AG09309 (cell line): ENCODE results near the gene GUCD1.
"Not testable (repeated sequence)": the region's sequence is repeated elsewhere in the genome, so short reads cannot be mapped to it uniquely, and the experiment has no call there.

ENCODE experiments used
- DNase-seq: peaks from one replicate; pipeline ENCODE4 v3.0.0-alpha.2; 2010; ENCODE audit warnings: low read depth
- H3K4me3 ChIP-seq: 2 replicates; pipeline ENCODE4 v1.5.1; 2011; ENCODE audit warnings: mild to moderate bottlenecking, low read depth, low read length, moderate library complexity; ENCODE audit not compliant: control insufficient read depth
- CTCF ChIP-seq: IDR thresholded peaks from 2 replicates; pipeline ENCODE4 v1.5.1; 2011; ENCODE audit warnings: mild to moderate bottlenecking, low read depth, low read length, inconsistent platforms; ENCODE audit not compliant: insufficient read depth, control insufficient read depth; ENCODE audit errors: missing control alignments

The GUCD1 gene

GRCh38 chr22:24595863-24596262 is 40.9 kb upstream of the GUCD1 start:
- TF ChIP-seq CTCF = no peak
- no peak for DNase-seq
- no peak overlapping the region for H3K4me3 ChIP-seq

GRCh38 chr22:24595228-24595627 is 40.3 kb upstream of the GUCD1 start:
- DNase-seq = no peak

GRCh38 chr22:24594569-24595120 is 39.7 kb upstream of the GUCD1 start:
- DNase-seq = no peak
- H3K4me3 ChIP-seq = no peak overlapping the region
- no peak for TF ChIP-seq CTCF

More at GRCh38 chr22:24595228-24595627, 40.3 kb upstream of the GUCD1 start:
- TF ChIP-seq CTCF = no peak
- H3K4me3 ChIP-seq = no peak overlapping the region

- no peak for TF ChIP-seq CTCF
- H3K4me3 ChIP-seq = no peak overlapping the region
- DNase-seq = no peak
Observed at GRCh38 chr22:24593836-24594568, 39.1 kb upstream of the GUCD1 start.

- not testable (repeated sequence) for H3K4me3 ChIP-seq, DNase-seq
Observed at GRCh38 chr22:24593559-24593835, 38.6 kb upstream of the GUCD1 start.

GRCh38 chr22:24592851-24593558 is 38.1 kb upstream of the GUCD1 start, which contains the start of gene LRRC75B:
LRRC75B (minus strand) TSS chr22:24593073; CDS start chr22:24593039, 34 bp downstream.
- peak within 1 kb of the TSS; percentile 61 for H3K4me3 ChIP-seq
- TF ChIP-seq CTCF = no peak
- peak; percentile 42 for DNase-seq

- peak overlapping the region; percentile 61 for H3K4me3 ChIP-seq
- no peak for DNase-seq
- TF ChIP-seq CTCF = no peak
Observed at GRCh38 chr22:24592058-24592850, 37.3 kb upstream of the GUCD1 start.
